AG09309 (cell line): ENCODE data around the gene CALB2.

Source experiments
- DNase-seq: peaks from one replicate; pipeline ENCODE4 v3.0.0-alpha.2; 2010; ENCODE audit warnings: low read depth
- H3K4me3 ChIP-seq: 2 replicates; pipeline ENCODE4 v1.5.1; 2011; ENCODE audit warnings: mild to moderate bottlenecking, low read depth, low read length, moderate library complexity; ENCODE audit not compliant: control insufficient read depth
- TF ChIP-seq, protein P1 (sequence below): IDR thresholded peaks from 2 replicates; pipeline ENCODE4 v1.5.1; 2011; ENCODE audit warnings: mild to moderate bottlenecking, low read depth, low read length, inconsistent platforms; ENCODE audit not compliant: insufficient read depth, control insufficient read depth; ENCODE audit errors: missing control alignments

The CALB2 gene

DNA sequence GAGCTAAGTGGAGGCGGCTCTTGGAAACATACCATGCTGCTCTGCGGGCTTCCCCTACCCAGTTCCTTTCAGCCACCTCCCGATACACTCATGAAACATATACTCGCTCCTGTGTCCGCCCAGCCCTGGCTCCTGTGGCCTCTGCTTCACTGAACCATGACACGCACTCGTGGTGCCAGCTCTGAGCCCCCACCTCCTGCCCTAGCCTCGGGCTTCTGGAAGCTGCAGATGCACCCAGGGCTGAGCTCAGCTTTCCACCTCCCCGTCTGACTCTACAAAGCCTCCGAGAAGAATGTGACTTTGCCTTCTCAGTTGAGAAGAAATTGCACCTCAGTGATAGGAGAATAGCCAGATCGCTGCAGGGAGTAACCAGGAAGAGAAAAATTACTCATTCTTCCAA is 11.0 kb downstream of the CALB2 start:
- no peak for DNase-seq
- H3K4me3 ChIP-seq: no peak overlapping the region
- TF ChIP-seq, protein P1, sequence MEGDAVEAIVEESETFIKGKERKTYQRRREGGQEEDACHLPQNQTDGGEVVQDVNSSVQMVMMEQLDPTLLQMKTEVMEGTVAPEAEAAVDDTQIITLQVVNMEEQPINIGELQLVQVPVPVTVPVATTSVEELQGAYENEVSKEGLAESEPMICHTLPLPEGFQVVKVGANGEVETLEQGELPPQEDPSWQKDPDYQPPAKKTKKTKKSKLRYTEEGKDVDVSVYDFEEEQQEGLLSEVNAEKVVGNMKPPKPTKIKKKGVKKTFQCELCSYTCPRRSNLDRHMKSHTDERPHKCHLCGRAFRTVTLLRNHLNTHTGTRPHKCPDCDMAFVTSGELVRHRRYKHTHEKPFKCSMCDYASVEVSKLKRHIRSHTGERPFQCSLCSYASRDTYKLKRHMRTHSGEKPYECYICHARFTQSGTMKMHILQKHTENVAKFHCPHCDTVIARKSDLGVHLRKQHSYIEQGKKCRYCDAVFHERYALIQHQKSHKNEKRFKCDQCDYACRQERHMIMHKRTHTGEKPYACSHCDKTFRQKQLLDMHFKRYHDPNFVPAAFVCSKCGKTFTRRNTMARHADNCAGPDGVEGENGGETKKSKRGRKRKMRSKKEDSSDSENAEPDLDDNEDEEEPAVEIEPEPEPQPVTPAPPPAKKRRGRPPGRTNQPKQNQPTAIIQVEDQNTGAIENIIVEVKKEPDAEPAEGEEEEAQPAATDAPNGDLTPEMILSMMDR: no peak

DNA sequence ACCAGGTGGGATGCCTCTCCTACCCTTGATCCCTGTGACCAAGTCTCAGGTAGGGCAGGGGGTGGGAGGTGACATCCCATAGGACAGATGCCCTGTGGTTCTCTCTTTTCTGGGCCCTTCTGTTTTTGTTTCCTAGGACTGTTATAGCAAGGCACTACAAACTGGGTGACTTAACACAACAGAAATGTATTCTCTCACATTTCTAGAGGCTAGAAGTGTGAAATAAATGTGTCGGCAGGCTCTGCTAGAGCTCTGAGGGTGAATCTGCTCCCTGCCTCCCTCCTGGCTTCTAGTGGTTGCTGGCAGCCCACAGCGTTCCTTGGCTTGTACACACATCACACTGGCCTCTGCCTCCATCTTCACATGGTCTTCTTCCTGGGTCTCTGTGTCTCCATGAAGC is 12.7 kb downstream of the CALB2 start:
- TF ChIP-seq, protein P1: no peak
- H3K4me3 ChIP-seq: no peak overlapping the region
- no peak for DNase-seq

DNA sequence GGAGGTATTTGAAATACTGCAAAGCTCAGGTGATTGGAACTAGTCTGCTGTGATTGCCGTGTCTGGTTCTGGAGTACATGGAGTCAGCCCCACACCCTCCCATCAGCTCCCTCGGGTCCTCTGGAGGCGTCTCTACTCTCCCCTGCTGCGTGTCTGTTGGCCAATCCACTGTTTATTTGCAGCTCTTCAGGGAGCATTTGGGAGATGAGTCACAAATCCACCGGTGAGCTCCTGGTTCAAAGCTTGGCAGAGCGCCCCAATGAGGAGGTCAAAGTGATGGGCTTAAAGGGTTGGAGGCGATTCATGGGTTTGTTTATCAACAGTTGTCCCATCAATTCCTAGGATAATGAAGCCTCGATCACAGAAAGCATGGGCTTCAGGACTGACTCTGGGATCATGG is 14.6 kb downstream of the CALB2 start:
- no peak for DNase-seq
- TF ChIP-seq, protein P1: no peak

DNA sequence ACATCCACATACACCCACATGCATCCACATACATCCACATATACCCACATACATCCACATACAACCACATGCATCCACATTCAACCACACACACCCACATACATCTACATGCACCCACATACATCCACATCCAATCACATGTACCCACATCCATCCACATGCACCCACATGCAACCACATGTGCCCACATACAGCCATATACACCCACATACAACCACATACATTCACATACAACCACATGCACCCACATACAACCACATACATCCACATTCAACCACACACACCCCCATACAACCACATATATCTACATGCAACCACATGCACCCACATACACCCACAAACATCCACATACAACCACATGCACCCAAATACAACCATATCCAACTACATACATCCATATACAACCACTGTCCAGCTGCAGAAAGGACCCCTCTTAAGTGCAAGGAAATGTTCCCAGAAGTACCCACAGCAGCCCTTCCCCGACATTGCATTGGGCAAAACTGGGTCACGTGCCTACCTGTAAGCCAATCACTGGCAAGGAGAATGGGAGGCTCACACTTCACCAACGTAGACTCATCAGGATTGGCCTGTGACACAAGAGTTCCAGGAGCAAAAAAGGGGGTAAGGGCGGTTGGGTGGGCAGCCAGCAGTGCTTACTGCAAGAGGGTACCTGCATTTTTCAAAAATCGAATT is 18.1 kb downstream of the CALB2 start:
- TF ChIP-seq, protein P1: no peak
- DNase-seq: no peak
- no peak overlapping the region for H3K4me3 ChIP-seq

More for the DNA sequence above, 14.6 kb downstream of the CALB2 start:
- H3K4me3 ChIP-seq: no peak overlapping the region

DNA sequence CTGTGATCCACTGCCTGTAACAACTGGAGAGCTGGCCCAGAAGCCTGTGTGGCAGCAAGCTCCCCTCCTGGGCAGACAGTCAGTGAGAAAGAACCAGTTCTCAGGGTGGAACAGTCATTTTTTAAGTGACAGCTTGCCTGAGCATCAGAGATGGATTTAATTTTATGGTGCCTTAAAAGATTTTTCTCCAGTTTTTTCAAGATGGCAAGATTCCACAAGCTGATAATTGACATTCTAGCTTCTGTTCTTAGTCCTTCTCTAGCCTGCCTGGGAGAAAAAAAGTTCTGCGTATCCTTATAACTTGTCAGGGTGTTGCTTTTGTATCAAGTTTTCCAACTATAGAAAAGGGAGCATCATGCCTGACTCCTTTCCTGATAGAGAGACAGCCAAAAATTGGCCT is 21.2 kb downstream of the CALB2 start:
- no peak overlapping the region for H3K4me3 ChIP-seq
- no peak for DNase-seq
- TF ChIP-seq, protein P1: no peak

DNA sequence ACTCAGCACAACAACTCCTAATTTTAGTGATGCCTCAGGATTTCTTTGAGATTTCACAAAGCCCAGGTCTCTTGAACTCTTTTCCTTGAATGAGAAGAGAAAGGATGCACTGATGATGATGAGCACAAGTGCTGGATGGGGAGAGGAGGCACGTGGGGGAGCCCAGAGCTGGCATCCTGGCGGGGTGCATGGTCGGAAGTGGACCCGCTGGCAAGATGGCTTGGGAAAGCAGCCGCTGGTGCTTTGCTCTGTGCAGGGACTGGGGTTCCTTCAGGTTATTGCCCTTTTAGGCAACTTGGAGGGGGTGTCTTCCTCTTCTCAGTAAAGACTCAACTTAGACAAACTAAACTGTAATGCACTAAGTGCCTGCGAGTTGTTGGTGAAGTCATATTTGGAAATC is 22.3 kb downstream of the CALB2 start:
- TF ChIP-seq, protein P1: no peak
- H3K4me3 ChIP-seq: no peak overlapping the region
- no peak for DNase-seq
